Neural cell (in vitro differentiated cells): Measurements from ENCODE around the gene PPM1L. TPM values are rescaled to one million over a fixed set of nuclear protein-coding genes. Genes with fewer than 3 reads are reported as not detected.

Experiments
- H2AFZ ChIP-seq: fragments of 200-600, 300-800 bp; sonication (generic), shearing (Covaris generic); 2 replicates; pipeline ENCODE4 v1.6.0; 2014; ENCODE audit warnings: low read depth, mild to moderate bottlenecking, antibody characterized with exemption, low read length, moderate library complexity
- H3F3A ChIP-seq: fragments of 200-600 bp; shearing (Covaris generic); 2 replicates; pipeline ENCODE4 v1.6.1; 2016; ENCODE audit warnings: mild to moderate bottlenecking, moderate library complexity, mixed read lengths, antibody characterized with exemption, low read length; ENCODE audit not compliant: insufficient read depth, poor library complexity, severe bottlenecking
- H3K27ac ChIP-seq: fragments of 200-600, 300-800 bp; sonication (generic), shearing (Covaris generic); 2 replicates; pipeline ENCODE4 v1.5.1; 2014; ENCODE audit warnings: mild to moderate bottlenecking, low read length, moderate library complexity
- H3K27me3 ChIP-seq: fragments of 300-800, 200-600 bp; sonication (generic), shearing (Covaris generic); 2 replicates; pipeline ENCODE4 v1.6.0; 2014; ENCODE audit warnings: mild to moderate bottlenecking, low read depth, low read length, moderate library complexity; ENCODE audit not compliant: insufficient read depth
- H3K36me3 ChIP-seq: fragments of 300-800, 200-600 bp; sonication (generic), shearing (Covaris generic); 2 replicates; pipeline ENCODE4 v1.5.1; 2014; ENCODE audit warnings: mild to moderate bottlenecking, antibody characterized with exemption, low read length, moderate library complexity; ENCODE audit not compliant: insufficient read depth
- H3K4me2 ChIP-seq: fragments of 300-800, 200-600 bp; sonication (generic), shearing (Covaris generic); 2 replicates; pipeline ENCODE4 v1.6.0; 2014; ENCODE audit warnings: mild to moderate bottlenecking, low read length
- H3K4me3 ChIP-seq: fragments of 300-800, 200-600 bp; sonication (generic), shearing (Covaris generic); 2 replicates; pipeline ENCODE4 v1.5.1; 2014; ENCODE audit warnings: mild to moderate bottlenecking, low read length, moderate library complexity
- H3K79me2 ChIP-seq: fragments of 200-600 bp; shearing (Covaris generic); replicated peaks from 2 replicates; pipeline ENCODE4 v1.6.0; 2014; ENCODE audit warnings: mild to moderate bottlenecking, low read length, moderate library complexity; ENCODE audit not compliant: insufficient read depth
- H3K9ac ChIP-seq: fragments of 300-800, 200-600 bp; sonication (generic), shearing (Covaris generic); 2 replicates; pipeline ENCODE4 v1.6.1; 2016; ENCODE audit warnings: mild to moderate bottlenecking, low read length, mixed read lengths
- H3K9me2 ChIP-seq: fragments of 200-600 bp; shearing (Covaris generic); 2 replicates; pipeline ENCODE4 v1.6.1; 2016; ENCODE audit warnings: mild to moderate bottlenecking, low read length, mixed read lengths; ENCODE audit not compliant: insufficient read depth
- H3K9me3 ChIP-seq: fragments of 200-600, 300-800 bp; sonication (generic), shearing (Covaris generic); 2 replicates; pipeline ENCODE4 v1.6.1; 2016; ENCODE audit warnings: mild to moderate bottlenecking, mixed run types, low read length, moderate library complexity, mixed read lengths
- H4K20me1 ChIP-seq: fragments of 200-600 bp; shearing (Covaris generic); 2 replicates; pipeline ENCODE4 v1.6.1; 2016; ENCODE audit warnings: mild to moderate bottlenecking, mixed run types; ENCODE audit not compliant: insufficient read depth
- EP300 ChIP-seq: fragments of 450-650 bp; conservative IDR thresholded peaks from 2 replicates; pipeline ENCODE4 v1.6.1; 2014; ENCODE audit warnings: antibody characterized with exemption, mild to moderate bottlenecking, moderate library complexity; ENCODE audit not compliant: poor library complexity, severe bottlenecking
- EZH2 ChIP-seq: fragments of 200-600, 300-800 bp; shearing (Covaris generic), sonication (generic); IDR thresholded peaks from 2 replicates; pipeline ENCODE4 v1.6.1; 2014; ENCODE audit warnings: antibody characterized with exemption, low read length, borderline replicate concordance, mild to moderate bottlenecking; ENCODE audit not compliant: insufficient read depth, poor library complexity, severe bottlenecking
- MXI1 ChIP-seq: fragments of 450-650 bp; conservative IDR thresholded peaks from 2 replicates; pipeline ENCODE4 v1.6.1; 2014; ENCODE audit warnings: antibody characterized with exemption, mild to moderate bottlenecking; ENCODE audit not compliant: poor library complexity, severe bottlenecking
- POLR2AphosphoS5 ChIP-seq: IDR thresholded peaks from 2 replicates; pipeline ENCODE4 v1.6.1; 2012
- RAD21 ChIP-seq: fragments of 450-650 bp; conservative IDR thresholded peaks from 2 replicates; pipeline ENCODE4 v1.6.1; 2014; ENCODE audit warnings: antibody characterized with exemption, mild to moderate bottlenecking, moderate library complexity
- REST ChIP-seq: IDR thresholded peaks from 2 replicates; pipeline ENCODE4 v1.6.1; 2012; ENCODE audit warnings: borderline replicate concordance
- SMC3 ChIP-seq: fragments of 450-650 bp; conservative IDR thresholded peaks from 2 replicates; pipeline ENCODE4 v1.6.1; 2014; ENCODE audit warnings: antibody characterized with exemption, mild to moderate bottlenecking, moderate library complexity; ENCODE audit not compliant: poor library complexity
- TAF1 ChIP-seq: IDR thresholded peaks from 2 replicates; pipeline ENCODE4 v1.6.1; 2012; ENCODE audit warnings: low read depth
- polyA plus RNA-seq: library from polyadenylated mRNA; depleted of rRNA; stranded (reverse); fragments of >200 nt; gene quantifications from 2 replicates; pipeline ENCODE4 v1.2.3, GENCODE V29; 2014
- TF ChIP-seq, protein P1 (sequence below): fragments of 450-650 bp; IDR thresholded peaks from 2 replicates; pipeline ENCODE4 v1.5.1; 2014; ENCODE audit warnings: antibody characterized with exemption, mild to moderate bottlenecking, moderate library complexity; ENCODE audit not compliant: poor library complexity, severe bottlenecking

PPM1L gene
- polyA plus RNA-seq, 1 donor from 2014 or later = 24.9 TPM

DNA sequence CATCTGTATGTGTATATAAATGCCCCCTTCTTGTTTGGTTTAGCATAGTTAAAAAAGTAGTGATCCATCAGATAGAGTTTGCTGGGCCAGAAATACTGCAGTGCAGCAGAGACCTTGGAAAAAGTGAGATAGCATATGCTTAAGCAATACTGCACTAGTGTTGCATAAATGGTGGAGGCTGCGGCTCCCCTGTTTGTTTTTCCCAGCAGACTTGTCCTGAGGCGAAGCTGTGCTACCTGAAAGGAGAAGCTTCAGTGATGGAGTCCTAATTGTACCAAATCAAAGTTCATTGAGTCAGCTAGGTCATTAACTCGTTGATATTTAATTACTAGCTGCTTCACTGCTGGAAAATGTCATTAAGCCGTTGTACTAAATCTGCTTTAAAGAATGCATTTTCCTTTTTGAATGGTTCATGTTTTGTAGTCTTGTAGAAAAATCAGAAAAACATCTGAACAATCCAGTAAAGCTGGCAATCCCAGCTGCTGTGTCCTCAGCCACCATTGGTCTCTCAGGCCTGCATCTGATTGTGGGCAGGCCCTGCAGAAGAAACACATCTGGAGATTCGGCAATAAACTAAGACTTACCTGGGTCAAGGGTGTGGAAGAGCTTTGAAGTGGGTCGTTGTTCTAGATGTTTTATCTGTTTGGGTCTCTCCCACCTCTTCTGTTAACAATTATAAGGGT, 179.5 kb downstream of the PPM1L start:
- no peak overlapping the region for H3K4me2 ChIP-seq
- H3K4me3 ChIP-seq = no peak overlapping the region
- no peaks in the 10 kb centered on the region for H3K9me3 ChIP-seq
- no peaks in the 10 kb centered on the region for H3F3A ChIP-seq
- no peaks in the 10 kb centered on the region for H3K36me3 ChIP-seq
- TF ChIP-seq TAF1 (no peak), POLR2AphosphoS5 (no peak), REST (no peak), RAD21 (no peak), MXI1 (no peak), EP300 (no peak), EZH2 (no peak), SMC3 (no peak)
- TF ChIP-seq, protein P1, sequence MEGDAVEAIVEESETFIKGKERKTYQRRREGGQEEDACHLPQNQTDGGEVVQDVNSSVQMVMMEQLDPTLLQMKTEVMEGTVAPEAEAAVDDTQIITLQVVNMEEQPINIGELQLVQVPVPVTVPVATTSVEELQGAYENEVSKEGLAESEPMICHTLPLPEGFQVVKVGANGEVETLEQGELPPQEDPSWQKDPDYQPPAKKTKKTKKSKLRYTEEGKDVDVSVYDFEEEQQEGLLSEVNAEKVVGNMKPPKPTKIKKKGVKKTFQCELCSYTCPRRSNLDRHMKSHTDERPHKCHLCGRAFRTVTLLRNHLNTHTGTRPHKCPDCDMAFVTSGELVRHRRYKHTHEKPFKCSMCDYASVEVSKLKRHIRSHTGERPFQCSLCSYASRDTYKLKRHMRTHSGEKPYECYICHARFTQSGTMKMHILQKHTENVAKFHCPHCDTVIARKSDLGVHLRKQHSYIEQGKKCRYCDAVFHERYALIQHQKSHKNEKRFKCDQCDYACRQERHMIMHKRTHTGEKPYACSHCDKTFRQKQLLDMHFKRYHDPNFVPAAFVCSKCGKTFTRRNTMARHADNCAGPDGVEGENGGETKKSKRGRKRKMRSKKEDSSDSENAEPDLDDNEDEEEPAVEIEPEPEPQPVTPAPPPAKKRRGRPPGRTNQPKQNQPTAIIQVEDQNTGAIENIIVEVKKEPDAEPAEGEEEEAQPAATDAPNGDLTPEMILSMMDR = no peak
- H3K9ac ChIP-seq = no peak overlapping the region
- no peak overlapping the region for H3K27ac ChIP-seq
- no peak overlapping the region for H2AFZ ChIP-seq
- no peaks in the 10 kb centered on the region for H4K20me1 ChIP-seq
- no peaks in the 10 kb centered on the region for H3K9me2 ChIP-seq
- H3K79me2 ChIP-seq = no peaks in the 10 kb centered on the region
- H3K27me3 ChIP-seq = no peaks in the 10 kb centered on the region

- no peak overlapping the region for H2AFZ ChIP-seq
- no peaks in the 10 kb centered on the region for H3K79me2 ChIP-seq
- no peaks in the 10 kb centered on the region for H3K27me3 ChIP-seq
- H3K9me3 ChIP-seq = no peaks in the 10 kb centered on the region
- H3K4me3 ChIP-seq = no peak overlapping the region
- H3K9me2 ChIP-seq = no peaks in the 10 kb centered on the region
- H3K36me3 ChIP-seq = no peaks in the 10 kb centered on the region
- no peak overlapping the region for H3K27ac ChIP-seq
- no peaks in the 10 kb centered on the region for H4K20me1 ChIP-seq
- no peaks in the 10 kb centered on the region for H3F3A ChIP-seq
- TF ChIP-seq REST (no peak), TAF1 (no peak), SMC3 (peak; percentile 96), EP300 (peak; percentile 13), EZH2 (no peak), POLR2AphosphoS5 (no peak), MXI1 (no peak), RAD21 (peak; percentile 92)
- TF ChIP-seq, protein P1 = peak; percentile 88
- H3K4me2 ChIP-seq = no peak overlapping the region
- no peak overlapping the region for H3K9ac ChIP-seq
Measured at GRCh38 chr3:160941885-160942494, 186.0 kb downstream of the PPM1L start.
